ENCODE measurements around the gene GPC6. TPM values are rescaled to one million over a fixed set of nuclear protein-coding genes. Genes with fewer than 3 reads are reported as not detected.

Gene GPC6
- total RNA-seq = 0.90 and 5.5 TPM in 2 replicates

- Histone ChIP-seq H3K4me3 (ENCODE audit: low read depth, low read length) (peak within 1 kb of the TSS; percentile 50), H3K36me3 (ENCODE audit: control insufficient read depth, insufficient read depth, low read length) (no peaks in the 10 kb centered on the region), H3K27me3 (ENCODE audit: control insufficient read depth, insufficient read depth, low read length) (peaks cover 2% of the 10 kb centered on the region)
- TF ChIP-seq, protein P1, sequence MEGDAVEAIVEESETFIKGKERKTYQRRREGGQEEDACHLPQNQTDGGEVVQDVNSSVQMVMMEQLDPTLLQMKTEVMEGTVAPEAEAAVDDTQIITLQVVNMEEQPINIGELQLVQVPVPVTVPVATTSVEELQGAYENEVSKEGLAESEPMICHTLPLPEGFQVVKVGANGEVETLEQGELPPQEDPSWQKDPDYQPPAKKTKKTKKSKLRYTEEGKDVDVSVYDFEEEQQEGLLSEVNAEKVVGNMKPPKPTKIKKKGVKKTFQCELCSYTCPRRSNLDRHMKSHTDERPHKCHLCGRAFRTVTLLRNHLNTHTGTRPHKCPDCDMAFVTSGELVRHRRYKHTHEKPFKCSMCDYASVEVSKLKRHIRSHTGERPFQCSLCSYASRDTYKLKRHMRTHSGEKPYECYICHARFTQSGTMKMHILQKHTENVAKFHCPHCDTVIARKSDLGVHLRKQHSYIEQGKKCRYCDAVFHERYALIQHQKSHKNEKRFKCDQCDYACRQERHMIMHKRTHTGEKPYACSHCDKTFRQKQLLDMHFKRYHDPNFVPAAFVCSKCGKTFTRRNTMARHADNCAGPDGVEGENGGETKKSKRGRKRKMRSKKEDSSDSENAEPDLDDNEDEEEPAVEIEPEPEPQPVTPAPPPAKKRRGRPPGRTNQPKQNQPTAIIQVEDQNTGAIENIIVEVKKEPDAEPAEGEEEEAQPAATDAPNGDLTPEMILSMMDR (IDR thresholded peaks at IDR 0.05; ENCODE audit: insufficient read depth, low read length, severe bottlenecking) = no peak
- DNase-seq (ENCODE audit: low read depth) (peak; percentile 58), FAIRE-seq (no peak)
These were observed at the start of gene GPC6 for GRCh38 chr13:93226623-93227279. Gene GPC6, plus strand, starts transcription at chr13:93226807.

- TF ChIP-seq, protein P1 (IDR thresholded peaks at IDR 0.05; ENCODE audit: insufficient read depth, low read length, severe bottlenecking) = no peak
- Histone ChIP-seq H3K36me3 (ENCODE audit: control insufficient read depth, insufficient read depth, low read length) (no peaks in the 10 kb centered on the region), H3K4me3 (ENCODE audit: low read depth, low read length) (no peak overlapping the region), H3K27me3 (ENCODE audit: control insufficient read depth, insufficient read depth, low read length) (no peaks in the 10 kb centered on the region)
- no peak for FAIRE-seq
- DNase-seq (ENCODE audit: low read depth) = no peak
These were observed 46.1 kb upstream of the GPC6 start for GRCh38 chr13:93180356-93180969.

DNA sequence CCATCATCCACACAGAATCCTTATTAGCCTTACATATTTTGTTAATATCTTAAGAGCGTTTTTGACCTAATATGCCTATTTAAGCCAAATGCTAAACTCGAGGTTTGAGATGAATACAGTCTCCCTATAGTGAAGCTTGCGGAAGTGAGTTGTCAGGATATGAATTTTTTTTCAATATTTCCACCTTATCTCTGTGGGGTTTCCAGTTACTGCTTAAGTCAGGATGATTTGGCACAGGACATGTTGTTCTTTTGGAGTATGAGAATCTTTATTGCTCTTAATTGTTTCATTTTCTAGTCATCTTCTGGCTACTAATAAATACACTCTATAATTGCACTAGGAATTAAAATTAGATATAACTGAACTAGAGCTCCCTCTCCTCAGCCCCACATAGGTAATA is 44.2 kb upstream of the GPC6 start:
- TF ChIP-seq, protein P1 (IDR thresholded peaks at IDR 0.05; ENCODE audit: insufficient read depth, low read length, severe bottlenecking) = no peak
- Histone ChIP-seq H3K27me3 (ENCODE audit: control insufficient read depth, insufficient read depth, low read length) (no peaks in the 10 kb centered on the region), H3K4me3 (ENCODE audit: low read depth, low read length) (no peak overlapping the region), H3K36me3 (ENCODE audit: control insufficient read depth, insufficient read depth, low read length) (no peaks in the 10 kb centered on the region)
- DNase-seq (ENCODE audit: low read depth) (no peak), FAIRE-seq (no peak)

DNA sequence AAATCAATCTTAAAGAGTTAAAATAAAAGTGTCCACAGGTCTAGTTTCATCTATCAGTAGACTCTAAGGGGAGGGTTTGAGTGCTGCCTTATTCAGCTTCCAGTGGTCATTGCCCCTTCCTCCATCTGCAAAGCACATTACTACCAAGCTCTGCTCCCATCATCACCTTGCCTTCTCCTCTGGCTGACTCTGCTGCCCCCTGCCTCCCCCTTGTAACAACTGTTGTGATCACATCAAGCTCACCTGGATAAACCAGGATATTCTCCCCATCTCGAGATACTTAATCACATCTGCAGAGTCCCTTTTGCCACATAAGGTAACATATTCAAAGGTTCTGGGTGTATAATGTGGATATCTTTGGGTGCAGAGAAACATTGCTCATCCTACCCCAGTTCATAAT is 43.3 kb upstream of the GPC6 start:
- Histone ChIP-seq H3K4me3 (ENCODE audit: low read depth, low read length) (no peak overlapping the region), H3K36me3 (ENCODE audit: control insufficient read depth, insufficient read depth, low read length) (no peaks in the 10 kb centered on the region), H3K27me3 (ENCODE audit: control insufficient read depth, insufficient read depth, low read length) (no peaks in the 10 kb centered on the region)
- no peak for DNase-seq (ENCODE audit: low read depth)
- TF ChIP-seq, protein P1 (IDR thresholded peaks at IDR 0.05; ENCODE audit: insufficient read depth, low read length, severe bottlenecking) = no peak
- FAIRE-seq = no peak

DNA sequence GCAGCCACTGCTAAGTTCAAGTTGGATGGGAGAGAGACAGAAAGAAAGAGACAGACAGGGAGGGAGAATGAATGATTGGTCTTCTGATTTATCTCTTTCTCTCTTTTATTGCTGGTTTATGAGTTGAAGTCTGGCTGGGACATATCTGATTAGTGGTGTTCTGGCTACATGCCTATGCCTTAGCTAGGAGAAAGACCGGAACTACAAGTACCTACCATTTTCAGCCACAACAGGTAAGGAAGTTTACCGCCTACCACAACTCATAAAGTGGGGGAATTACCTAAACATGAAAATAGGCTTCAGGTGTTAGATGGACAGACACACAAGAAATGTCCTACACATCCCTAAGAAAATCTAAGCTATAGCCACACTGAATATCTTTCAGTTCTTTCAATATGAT is 36.6 kb upstream of the GPC6 start:
- TF ChIP-seq, protein P1 (IDR thresholded peaks at IDR 0.05; ENCODE audit: insufficient read depth, low read length, severe bottlenecking) = no peak
- no peak for DNase-seq (ENCODE audit: low read depth)
- no peak overlapping the region for H3K4me3 ChIP-seq (ENCODE audit: low read depth, low read length)
- no peaks in the 10 kb centered on the region for H3K36me3 ChIP-seq (ENCODE audit: control insufficient read depth, insufficient read depth, low read length)
- no peak for FAIRE-seq
- no peaks in the 10 kb centered on the region for H3K27me3 ChIP-seq (ENCODE audit: control insufficient read depth, insufficient read depth, low read length)
